Astrocyte (in vitro differentiated cells and primary cell): ENCODE data around the gene ART5.

Source experiments
- EZH2 ChIP-seq: IDR thresholded peaks from 2 replicates; pipeline ENCODE4 v1.6.1; 2012; ENCODE audit warnings: mild to moderate bottlenecking, low read length, inconsistent platforms; ENCODE audit not compliant: insufficient read depth
- TF ChIP-seq, protein P1 (sequence below): IDR thresholded peaks from 2 replicates; pipeline ENCODE4 v1.5.1; 2011; ENCODE audit warnings: low read depth, mild to moderate bottlenecking, inconsistent platforms, low read length, moderate library complexity; ENCODE audit not compliant: insufficient read depth

DNA sequence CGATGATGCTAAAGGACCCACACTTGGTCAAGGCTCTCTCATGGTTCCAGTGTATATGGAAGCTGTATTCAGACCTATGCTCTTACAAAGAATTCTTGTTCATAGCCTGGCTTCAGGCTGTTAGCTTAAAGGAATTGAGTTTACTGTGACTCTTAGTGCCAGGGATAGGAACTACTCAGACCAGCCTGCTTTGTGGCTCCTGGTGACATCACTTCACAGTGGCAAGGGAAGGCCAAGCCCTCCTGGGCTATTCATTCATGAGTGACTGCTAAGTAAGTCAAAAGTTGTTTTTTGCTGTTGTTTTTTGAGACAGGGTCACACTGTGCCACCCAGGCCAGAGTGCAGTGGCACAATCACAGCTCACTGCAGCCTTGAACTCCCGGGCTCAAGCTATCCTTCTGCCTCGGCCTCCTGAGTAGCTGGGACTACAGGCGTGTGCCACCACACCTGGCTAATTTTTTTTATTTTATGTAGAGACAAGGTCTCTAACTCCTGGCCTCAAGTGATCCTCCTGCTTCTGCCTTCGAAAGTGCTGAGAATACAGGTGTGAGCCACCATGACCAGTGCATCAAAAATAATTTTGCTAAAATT is 9.6 kb downstream of the ART5 start:
- no peak for TF ChIP-seq EZH2
- TF ChIP-seq, protein P1, sequence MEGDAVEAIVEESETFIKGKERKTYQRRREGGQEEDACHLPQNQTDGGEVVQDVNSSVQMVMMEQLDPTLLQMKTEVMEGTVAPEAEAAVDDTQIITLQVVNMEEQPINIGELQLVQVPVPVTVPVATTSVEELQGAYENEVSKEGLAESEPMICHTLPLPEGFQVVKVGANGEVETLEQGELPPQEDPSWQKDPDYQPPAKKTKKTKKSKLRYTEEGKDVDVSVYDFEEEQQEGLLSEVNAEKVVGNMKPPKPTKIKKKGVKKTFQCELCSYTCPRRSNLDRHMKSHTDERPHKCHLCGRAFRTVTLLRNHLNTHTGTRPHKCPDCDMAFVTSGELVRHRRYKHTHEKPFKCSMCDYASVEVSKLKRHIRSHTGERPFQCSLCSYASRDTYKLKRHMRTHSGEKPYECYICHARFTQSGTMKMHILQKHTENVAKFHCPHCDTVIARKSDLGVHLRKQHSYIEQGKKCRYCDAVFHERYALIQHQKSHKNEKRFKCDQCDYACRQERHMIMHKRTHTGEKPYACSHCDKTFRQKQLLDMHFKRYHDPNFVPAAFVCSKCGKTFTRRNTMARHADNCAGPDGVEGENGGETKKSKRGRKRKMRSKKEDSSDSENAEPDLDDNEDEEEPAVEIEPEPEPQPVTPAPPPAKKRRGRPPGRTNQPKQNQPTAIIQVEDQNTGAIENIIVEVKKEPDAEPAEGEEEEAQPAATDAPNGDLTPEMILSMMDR: no peak
